ENCODE measurements around the gene ATP12A.

Gene ATP12A

DNA sequence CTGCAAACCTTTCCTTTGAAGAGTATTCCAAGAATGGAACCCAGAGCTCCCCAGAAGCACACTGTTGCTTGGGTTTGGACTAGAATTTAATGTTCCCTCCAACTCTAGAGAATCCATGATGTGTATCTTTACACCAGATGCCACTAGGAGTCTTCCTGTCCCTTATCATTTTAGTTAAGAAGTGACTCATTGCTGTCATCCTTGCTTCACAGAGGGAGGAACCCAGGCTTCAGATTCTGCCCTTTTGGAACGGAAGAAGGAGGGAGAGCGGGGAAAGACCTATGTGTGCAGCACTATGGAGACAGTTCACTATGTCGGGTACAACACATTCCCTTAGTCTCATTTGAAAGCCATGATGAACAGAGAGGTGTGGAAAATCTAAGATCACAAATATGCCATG, 2.1 kb upstream of the ATP12A start:
- no peaks in the 10 kb centered on the region for H3F3A ChIP-seq (ENCODE audit: insufficient read depth)
- H3K9me3 ChIP-seq (ENCODE audit: insufficient read depth, low read length), result no peaks in the 10 kb centered on the region
- no peak overlapping the region for H2AFZ ChIP-seq (ENCODE audit: low read depth, low read length, severe bottlenecking)
- H3K4me2 ChIP-seq (ENCODE audit: low read depth, low read length, poor library complexity, severe bottlenecking), result no peak overlapping the region
- TF ChIP-seq EZH2phosphoT487 (conservative IDR thresholded peaks at IDR 0.05; ENCODE audit: low read length), result no peak
- TF ChIP-seq, protein P1, sequence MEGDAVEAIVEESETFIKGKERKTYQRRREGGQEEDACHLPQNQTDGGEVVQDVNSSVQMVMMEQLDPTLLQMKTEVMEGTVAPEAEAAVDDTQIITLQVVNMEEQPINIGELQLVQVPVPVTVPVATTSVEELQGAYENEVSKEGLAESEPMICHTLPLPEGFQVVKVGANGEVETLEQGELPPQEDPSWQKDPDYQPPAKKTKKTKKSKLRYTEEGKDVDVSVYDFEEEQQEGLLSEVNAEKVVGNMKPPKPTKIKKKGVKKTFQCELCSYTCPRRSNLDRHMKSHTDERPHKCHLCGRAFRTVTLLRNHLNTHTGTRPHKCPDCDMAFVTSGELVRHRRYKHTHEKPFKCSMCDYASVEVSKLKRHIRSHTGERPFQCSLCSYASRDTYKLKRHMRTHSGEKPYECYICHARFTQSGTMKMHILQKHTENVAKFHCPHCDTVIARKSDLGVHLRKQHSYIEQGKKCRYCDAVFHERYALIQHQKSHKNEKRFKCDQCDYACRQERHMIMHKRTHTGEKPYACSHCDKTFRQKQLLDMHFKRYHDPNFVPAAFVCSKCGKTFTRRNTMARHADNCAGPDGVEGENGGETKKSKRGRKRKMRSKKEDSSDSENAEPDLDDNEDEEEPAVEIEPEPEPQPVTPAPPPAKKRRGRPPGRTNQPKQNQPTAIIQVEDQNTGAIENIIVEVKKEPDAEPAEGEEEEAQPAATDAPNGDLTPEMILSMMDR (IDR thresholded peaks at IDR 0.05; ENCODE audit: insufficient read depth, low read length, poor library complexity, severe bottlenecking), result no peak
- no peaks in the 10 kb centered on the region for H3K9me2 ChIP-seq (replicated peaks; ENCODE audit: insufficient read depth, low read length)
- H3K4me3 ChIP-seq (ENCODE audit: insufficient read depth, low read length, poor library complexity, severe bottlenecking), result no peak overlapping the region
- no peak overlapping the region for H3K27ac ChIP-seq (ENCODE audit: low read depth, low read length)
- H3K79me2 ChIP-seq (ENCODE audit: insufficient read depth, low read length), result no peaks in the 10 kb centered on the region
- no peaks in the 10 kb centered on the region for H3K27me3 ChIP-seq (ENCODE audit: low read length)
- no peaks in the 10 kb centered on the region for H3K36me3 ChIP-seq (ENCODE audit: low read length)
- H3K9ac ChIP-seq (ENCODE audit: low read length), result no peak overlapping the region
- no peaks in the 10 kb centered on the region for H4K20me1 ChIP-seq (ENCODE audit: low read depth, low read length)

DNA sequence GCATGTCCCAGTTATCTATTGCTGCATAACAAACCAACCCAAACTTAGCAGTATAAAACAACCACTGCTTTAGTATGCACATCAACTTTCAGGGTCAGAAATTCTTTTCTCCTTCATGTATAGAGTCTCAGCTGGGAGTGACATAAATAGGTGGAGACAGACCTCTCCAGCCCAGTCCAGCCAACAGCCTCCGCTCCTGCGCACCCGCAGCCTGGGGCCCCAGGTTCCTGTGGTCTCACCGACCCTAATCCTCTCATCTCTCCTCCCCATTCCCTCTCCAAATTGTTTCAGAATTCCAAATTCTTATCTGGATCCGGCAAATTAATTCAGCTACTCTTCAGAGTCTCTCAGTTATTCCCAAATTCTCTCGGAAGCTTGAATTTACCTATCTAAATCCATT, 522 bp upstream of the ATP12A start:
- Histone ChIP-seq H3K27ac (ENCODE audit: low read depth, low read length) (no peak overlapping the region), H3K4me3 (ENCODE audit: insufficient read depth, low read length, poor library complexity, severe bottlenecking) (no peak overlapping the region), H4K20me1 (ENCODE audit: low read depth, low read length) (no peaks in the 10 kb centered on the region), H3K79me2 (ENCODE audit: insufficient read depth, low read length) (no peaks in the 10 kb centered on the region), H3K36me3 (ENCODE audit: low read length) (no peaks in the 10 kb centered on the region), H3K4me2 (ENCODE audit: low read depth, low read length, poor library complexity, severe bottlenecking) (no peak overlapping the region), H2AFZ (ENCODE audit: low read depth, low read length, severe bottlenecking) (no peak overlapping the region), H3F3A (ENCODE audit: insufficient read depth) (no peaks in the 10 kb centered on the region), H3K9me2 (replicated peaks; ENCODE audit: insufficient read depth, low read length) (no peaks in the 10 kb centered on the region), H3K9ac (ENCODE audit: low read length) (no peak overlapping the region), H3K9me3 (ENCODE audit: insufficient read depth, low read length) (no peaks in the 10 kb centered on the region), H3K27me3 (ENCODE audit: low read length) (no peaks in the 10 kb centered on the region)
- no peak for TF ChIP-seq EZH2phosphoT487 (conservative IDR thresholded peaks at IDR 0.05; ENCODE audit: low read length)
- TF ChIP-seq, protein P1 (IDR thresholded peaks at IDR 0.05; ENCODE audit: insufficient read depth, low read length, poor library complexity, severe bottlenecking), result no peak

DNA sequence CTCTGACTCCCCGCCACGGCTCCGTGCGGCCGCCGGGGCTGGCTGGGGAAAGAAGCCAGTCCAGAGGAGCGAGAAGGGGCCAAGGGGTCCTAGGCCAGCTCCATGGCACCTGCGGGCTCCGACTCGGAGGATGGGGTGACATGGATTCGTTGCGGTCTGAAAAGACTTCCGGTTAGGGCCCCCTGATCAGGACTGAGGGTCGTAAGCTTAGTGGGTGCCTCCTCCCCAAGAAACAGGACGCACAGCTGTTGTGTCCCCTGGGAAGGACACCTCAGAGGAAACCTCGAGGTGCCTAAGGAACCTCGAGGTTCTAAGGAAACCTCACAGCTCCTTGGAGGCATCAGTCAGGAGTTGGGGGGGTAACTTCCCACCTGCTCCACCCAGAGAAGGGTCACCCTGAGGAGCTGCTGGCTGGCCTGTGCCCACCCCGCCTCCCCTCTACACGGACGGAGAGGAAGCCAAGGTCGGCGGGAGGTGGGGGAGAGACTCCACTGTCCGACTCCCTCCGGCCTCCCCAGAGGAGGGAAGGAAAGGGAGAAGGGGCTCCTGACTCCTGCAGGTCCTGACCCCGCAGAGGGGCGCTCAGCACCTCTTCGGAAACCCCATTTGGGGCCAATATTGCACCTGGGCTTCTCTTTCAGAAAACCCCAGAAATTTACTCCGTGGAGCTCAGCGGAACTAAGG, 855 bp downstream of the ATP12A start:
- Histone ChIP-seq H3F3A (ENCODE audit: insufficient read depth) (no peaks in the 10 kb centered on the region), H2AFZ (ENCODE audit: low read depth, low read length, severe bottlenecking) (no peak overlapping the region), H3K9ac (ENCODE audit: low read length) (no peak overlapping the region), H3K27ac (ENCODE audit: low read depth, low read length) (no peak overlapping the region), H3K79me2 (ENCODE audit: insufficient read depth, low read length) (no peaks in the 10 kb centered on the region), H4K20me1 (ENCODE audit: low read depth, low read length) (no peaks in the 10 kb centered on the region), H3K4me2 (ENCODE audit: low read depth, low read length, poor library complexity, severe bottlenecking) (no peak overlapping the region), H3K27me3 (ENCODE audit: low read length) (no peaks in the 10 kb centered on the region), H3K36me3 (ENCODE audit: low read length) (no peaks in the 10 kb centered on the region), H3K9me2 (replicated peaks; ENCODE audit: insufficient read depth, low read length) (no peaks in the 10 kb centered on the region), H3K9me3 (ENCODE audit: insufficient read depth, low read length) (no peaks in the 10 kb centered on the region), H3K4me3 (ENCODE audit: insufficient read depth, low read length, poor library complexity, severe bottlenecking) (no peak overlapping the region)
- no peak for TF ChIP-seq EZH2phosphoT487 (conservative IDR thresholded peaks at IDR 0.05; ENCODE audit: low read length)
- TF ChIP-seq, protein P1 (IDR thresholded peaks at IDR 0.05; ENCODE audit: insufficient read depth, low read length, poor library complexity, severe bottlenecking), result no peak
